T1000 (cell line): Measurements from ENCODE around the gene IPO5.
A peak's percentile ranks its signal among the peaks of the same experiment; 100 is the strongest.

Source experiments
- DNase-seq: peaks from one replicate; lab custom pipeline; 2025; ENCODE audit warnings: mixed read lengths; lab: John Stamatoyannopoulos, UW

The IPO5 gene

DNA sequence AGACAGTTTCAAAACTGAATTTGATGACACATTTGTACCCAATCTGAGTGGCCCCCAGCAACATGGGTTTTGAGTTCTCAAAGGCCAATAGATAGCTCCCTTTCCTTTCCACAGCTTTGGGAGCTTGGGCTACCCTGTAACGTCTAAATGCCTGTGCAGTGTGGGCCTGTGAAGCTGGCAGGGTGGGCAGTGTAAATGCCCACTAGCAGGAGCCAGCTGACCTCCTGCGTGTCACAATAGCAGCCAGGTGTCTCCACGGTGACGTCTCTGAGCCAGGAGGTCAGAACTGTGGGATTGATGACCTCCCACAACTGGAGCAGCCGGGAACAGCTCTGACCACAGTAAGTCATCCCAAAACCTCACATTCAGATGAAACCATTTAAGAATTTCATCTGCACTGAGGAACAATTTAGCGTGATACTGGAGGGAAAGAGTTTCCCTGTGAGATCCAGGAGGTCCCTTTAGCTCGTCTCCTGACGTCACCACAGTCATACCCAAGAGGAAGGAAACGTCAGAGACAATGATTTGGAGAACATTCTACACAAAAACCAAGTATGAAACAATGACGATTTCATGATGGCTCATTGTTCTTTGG is at the start of gene IPO5:
Gene IPO5, plus strand, starts transcription at position 300 of the 595 bp plus-strand sequence. CDS start 23,022 bp downstream, outside the sequence.
- no peak for DNase-seq

DNA sequence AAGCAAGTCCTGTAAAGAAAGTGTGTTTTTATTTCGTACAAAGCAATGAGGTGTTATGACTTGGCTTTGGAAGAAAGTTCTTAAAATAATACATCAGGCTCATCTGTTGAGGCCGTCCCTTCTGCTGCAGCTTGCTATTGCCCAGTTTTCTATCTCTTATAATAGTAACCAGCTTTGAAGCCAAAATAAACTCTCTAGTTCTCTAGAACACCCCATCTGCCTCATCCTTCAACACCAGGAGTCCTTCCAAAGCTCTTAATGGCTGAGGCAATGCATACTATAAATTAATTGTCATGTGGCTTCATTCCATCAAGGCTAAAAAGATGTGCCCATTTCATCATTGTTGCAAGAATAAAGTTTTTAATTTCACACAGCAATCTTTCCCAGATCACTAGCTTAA is 49.4 kb upstream of the IPO5 start:
- no peak for DNase-seq

DNA sequence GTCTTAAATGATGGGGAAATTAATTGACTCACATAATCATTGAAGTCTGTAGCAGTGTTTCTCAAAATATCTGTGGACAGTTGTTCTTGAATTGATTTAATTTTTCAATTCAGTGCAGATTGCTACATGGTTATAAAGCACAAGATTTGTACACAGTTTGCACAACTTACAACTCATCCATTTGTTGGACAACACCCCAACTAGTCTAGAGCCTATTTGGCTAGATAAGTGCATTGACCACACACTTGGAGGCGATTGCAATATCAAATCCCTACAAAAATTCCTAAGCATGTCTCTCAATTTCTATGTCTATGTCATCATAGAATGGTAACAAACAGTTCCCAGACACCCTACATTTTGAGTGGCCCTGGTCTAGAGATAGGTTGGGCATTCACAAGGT is 48.0 kb upstream of the IPO5 start:
- DNase-seq = no peak

DNA sequence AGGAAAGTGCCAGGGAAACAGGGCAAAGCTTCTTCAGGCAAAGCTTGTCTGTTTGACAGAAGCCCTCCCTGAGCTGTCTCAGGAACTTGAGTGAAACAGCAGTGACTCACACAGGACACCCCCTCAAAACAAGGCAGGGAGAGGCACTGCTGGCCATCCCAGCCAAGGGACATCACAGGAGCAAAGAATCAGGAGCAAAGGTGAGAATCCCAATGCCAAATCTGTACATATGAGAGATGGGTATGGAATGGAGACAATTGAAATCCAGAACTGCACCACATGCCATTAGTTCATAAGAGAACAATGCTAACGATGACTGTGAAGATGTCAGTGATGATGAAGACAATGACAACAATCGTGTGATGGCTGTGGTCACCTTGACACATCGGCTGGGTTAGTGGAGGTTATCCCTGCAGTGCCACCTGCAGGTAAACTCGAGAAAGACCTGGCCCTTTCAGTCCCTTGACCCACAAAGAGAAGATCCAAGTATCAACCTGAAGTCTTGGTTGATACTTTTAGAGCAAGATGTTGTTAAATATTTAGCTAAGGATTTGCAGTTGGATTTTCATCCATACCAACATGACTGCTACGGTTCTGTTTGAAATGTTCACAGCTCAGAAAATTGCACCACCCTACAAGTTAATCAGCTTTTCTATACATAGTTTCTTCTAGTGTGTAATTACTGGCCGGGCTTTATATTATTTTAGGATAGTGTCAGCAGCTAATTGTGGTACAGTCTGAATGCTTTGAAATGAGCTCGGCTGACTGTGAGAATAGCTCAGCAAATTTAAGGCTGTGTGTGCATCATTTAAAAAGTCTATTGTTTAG is 42.0 kb upstream of the IPO5 start:
- DNase-seq = no peak

DNA sequence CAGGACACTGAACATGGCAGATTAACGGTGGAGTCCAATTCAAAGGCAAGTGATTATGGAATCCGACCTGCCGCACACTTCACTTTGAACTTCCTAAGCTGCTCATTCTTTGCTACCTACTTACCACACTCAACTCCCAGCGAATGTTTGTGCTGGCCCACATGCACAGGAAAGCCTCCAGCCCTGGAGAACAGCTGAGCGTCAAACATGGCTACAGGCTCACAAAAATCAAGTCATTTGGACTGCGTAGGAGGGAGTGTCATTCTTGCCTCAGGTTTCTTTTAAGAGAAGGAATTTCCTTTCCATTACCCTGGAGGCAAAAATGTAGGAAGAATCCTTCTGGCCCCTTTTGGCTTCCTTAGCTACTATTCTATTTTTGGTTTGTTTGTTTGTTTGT is 41.3 kb upstream of the IPO5 start:
- no peak for DNase-seq

DNA sequence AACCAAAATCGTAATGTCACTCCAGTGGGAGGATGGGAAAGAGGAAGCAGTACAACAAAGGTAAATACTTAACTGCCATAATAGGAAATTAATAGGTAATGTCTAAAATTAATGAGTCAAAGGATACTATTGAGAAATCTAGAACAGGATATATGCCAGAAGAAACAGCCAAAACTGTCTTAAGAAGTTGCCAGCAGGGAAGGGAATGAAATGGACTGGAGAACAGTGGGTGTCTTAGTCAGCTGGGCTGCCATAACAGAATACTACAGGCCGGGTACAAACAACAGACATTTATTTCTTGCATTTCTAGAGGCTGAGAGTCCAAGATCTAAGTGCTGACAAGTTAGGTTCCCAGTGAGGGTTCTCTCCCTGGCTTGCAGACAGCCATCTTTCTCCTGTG is 40.3 kb upstream of the IPO5 start:
- DNase-seq = no peak

DNA sequence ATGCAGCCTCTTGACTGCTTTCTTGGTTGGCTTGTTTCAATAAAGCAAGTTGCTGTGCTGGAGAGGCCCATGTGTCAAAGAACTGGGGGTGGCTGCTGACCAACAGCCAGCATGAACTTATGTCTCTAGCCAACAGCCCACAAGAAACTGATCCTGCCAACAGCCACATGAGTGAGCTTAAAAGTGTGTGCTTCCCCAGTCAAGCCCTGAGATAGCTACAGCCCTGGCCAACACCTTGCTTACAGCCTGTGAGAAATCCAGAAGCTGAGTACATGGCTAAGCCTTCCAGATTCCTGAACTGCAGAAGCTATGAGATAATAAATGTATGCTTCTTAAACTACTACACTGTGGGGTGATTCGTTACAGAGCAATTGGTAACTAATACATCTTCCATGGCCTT is 38.9 kb upstream of the IPO5 start:
- DNase-seq = no peak

DNA sequence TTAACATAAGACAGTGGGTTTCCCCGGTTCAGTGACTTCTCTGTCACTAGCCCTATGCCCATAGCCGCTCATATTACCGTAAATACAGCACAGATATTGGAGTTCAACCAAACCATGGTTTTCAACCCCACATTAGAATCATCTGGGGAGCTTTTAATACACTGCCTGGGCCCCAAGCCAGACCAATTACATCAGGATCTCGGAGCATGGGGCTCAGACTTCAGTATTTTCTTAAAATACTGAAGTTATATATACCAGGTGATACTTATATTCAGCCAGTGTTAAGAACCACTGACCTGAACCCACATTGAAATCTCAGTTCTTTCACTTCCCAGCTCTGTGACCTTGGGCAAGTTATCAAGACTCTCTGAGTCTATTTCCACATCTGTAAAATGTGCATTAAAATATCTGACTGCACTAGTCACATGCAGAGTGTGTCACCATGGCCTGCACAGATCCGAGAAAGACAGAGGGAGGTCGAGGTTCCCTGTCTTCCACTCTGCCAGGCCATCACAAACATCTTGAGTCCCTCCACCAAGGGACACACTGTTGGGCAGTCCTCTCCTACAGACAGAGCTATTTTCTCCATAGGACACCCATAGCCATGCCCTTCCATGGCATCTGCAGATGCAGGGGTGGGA is 32.2 kb upstream of the IPO5 start:
- DNase-seq = no peak

DNA sequence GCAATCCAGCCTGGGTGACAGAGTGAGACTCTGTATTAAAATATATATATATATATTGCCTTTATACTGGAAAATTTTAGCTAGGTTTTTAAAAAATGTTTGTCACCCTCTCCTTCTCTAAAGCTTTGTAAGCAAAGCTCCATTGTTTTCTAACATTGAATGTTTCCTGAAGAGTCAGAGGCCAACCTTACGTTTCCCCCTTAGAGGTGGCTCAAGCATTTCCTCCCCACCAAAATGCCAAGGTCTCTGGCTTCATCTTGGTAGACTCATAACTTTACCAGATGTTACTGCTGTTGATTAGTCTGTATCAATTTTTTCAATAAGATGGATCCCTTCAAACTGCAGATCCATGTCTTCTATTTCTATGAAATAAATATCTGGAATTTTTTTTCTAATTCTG is 25.2 kb upstream of the IPO5 start:
- no peak for DNase-seq

DNA sequence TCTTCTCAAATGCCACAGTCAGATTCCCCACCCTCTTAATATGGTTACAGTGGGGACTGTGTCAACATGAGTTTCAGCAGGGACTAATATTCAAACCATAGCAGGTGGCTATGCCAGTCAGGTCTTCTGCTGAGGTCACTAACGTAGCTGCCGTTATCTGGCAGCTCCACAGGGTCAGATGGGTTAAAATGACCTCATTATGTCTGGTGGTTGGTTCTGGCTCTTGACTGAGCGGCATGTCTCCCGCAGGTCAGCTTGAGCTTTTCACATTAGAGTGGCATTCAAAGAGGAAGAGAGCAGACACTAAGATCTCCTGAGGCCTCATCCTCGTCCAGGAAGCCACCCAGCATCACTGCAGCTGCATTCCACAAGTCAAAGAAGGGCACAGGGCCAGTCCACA is 21.4 kb upstream of the IPO5 start:
- no peak for DNase-seq

DNA sequence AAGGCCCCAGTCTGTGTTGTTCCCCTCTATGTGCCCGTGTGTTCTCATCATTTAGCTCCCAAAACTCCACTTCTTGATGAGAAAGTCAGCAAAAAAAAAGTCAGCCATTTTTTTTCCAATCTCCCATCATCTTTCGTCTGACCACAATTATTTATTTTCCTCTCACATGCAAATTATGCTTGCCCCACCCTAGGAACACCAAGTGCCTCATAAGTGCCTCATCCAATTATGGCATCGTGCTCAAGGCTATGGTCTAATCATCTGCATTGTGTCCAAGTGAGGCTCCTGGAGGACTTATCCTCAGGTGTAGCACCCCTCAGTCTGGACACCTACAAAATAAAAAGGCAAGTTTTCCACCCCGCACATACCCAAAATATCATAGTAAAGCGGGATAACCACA is 20.8 kb upstream of the IPO5 start:
- DNase-seq = no peak

DNA sequence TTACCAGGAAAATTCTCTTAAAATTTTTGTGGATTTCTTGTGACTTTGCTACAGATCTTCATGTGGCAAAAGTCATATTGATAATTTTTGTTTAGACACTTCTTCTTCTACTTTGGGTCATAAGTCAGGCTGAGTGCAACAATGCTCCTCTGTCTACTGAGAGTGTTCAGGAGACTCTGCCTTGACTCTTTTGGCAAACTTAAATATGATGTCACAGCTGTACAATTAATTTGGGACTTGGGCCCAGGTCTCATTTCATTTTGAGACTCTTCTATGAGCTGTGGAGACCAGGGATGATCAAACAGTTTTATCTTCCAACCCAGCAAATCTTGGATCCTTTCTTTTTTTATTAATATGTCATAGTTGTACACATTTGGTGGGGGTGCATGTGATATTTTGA is 19.7 kb upstream of the IPO5 start:
- no peak for DNase-seq

DNA sequence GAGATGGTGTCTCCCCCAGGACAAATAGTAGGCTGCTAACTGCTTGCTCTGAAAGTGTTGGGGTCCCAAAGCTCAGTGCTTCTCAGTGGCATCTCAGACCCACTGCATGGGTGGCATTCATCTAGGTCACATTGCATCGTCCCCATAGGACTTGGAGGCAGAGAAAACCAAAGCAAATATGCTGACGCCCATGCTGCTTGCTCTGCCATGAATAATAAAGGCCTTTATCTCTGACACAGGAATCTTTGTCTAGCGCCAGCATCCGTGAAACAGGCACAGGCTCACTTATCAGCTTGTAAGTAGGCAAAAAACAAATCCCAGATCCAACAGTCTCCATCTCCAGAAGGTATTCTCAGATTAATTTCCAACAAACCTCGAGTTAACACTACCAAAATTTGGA is 18.9 kb upstream of the IPO5 start:
- no peak for DNase-seq

DNA sequence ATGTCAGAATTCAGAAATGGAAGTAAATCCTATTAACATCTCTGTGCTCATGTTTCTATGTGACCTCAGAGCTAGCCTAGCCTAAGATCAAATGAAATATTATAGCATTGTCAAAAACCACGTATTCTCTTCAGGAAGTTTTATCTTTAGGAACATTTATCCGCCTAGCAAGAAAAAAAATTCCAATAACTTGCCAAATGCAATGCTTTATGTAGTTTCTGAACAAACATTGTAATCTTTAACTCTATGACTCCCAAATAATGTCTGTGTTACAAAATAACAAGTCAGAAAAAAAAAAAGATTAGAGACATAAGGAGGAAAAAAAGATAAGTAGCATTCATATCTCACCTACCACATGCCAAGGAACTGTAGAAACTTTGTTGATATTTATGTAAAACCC is 18.4 kb upstream of the IPO5 start:
- DNase-seq = no peak

DNA sequence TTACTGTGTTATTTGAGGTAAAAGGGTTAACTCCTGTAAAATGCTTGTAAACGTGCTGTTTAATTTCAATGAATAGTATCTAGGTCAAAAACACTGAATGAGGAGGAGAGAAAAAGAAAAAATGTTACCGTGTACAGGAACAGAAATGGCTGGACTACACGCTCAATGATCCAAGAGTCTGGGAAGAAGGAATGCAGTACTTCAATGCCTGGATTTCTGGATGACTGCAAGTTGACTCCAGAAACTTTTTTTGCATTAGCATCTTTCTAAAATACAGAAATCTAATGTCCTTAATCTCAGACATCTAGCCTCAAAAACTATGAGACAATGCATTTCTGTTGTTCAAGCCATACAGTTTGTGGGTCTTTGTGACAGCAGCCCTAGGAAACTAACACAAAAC is 17.4 kb upstream of the IPO5 start:
- DNase-seq = no peak

DNA sequence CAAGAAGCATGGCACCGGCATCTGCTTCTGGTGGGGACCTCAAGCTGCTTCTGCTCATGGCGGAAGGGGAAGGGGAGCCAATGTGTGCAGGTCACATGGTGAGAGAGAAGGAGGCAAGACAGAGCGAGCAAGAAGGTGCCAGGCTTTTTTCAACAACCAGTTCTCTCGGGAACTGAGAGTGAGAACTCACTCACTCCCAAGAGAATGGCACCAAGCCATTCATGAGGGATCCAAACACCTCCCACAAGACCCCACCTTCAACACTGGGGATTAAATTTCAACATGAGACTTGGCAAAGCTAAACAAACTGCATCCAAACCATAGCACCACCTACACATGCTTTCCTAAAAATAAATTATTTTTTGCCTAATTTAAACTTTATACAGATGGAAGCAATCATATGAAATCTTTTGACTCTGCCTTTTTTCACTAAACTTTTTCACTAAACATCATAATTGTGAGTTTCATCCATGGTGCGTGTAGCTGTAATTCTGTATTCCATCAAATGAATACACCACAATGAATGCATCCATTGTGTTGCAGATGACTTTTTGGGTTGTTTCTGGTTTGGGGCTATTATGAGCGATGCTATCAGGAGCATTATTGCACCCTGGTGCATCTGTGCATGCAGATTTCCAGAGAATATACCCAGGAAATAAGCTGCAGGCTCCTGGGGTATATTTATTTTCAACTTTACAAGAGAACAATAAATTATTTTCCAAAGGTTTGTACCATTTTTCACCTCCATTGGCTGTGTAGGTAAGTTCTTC is 14.6 kb upstream of the IPO5 start:
- no peak for DNase-seq

DNA sequence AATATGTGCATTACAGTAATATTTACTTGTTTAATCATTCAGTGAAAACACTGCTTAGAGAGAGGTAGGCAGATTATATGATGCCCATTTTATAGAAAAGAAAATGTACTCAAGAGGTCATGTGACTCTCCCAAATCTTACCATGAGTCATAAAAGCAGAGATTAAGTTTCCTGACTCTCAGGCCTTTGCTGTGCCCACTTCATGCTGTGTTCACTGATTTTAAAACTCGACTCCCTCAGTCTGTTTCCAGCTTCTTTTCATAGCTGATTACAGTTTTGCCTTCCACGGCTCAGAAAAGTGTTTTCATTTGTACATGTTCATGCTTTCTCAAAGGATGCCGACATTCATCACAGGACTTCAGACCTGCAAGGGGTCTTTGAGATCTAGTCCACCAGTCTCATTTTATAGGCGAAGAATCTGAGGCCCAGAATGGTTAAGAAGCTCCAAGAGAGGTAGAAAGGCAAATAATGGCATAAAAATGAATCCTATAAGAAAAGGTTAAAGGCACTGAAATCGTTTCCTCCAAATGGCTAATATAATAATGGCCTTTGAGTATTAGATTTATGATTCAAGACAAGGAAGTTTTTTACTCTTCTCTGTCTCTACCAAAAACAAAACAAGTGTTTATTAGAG is 9.0 kb upstream of the IPO5 start:
- no peak for DNase-seq

DNA sequence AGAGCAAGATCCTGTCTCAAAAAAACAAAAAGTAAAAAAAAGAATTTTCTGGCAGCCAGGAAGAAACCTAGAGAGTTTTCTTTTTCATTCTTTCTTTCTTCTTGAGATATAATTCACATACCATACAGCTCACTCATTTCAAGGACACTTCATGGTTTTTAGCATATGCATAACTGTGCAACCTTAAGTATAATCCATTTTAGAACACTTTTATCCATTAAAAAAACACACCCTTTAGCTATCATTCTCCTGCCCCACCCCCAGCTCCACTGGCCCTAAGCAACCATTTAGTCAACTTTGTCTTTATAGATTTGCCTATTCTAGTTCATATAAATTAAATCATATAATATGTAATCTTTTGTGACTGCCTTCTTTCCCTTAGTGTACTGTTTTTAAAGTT is 8.1 kb upstream of the IPO5 start:
- no peak for DNase-seq

DNA sequence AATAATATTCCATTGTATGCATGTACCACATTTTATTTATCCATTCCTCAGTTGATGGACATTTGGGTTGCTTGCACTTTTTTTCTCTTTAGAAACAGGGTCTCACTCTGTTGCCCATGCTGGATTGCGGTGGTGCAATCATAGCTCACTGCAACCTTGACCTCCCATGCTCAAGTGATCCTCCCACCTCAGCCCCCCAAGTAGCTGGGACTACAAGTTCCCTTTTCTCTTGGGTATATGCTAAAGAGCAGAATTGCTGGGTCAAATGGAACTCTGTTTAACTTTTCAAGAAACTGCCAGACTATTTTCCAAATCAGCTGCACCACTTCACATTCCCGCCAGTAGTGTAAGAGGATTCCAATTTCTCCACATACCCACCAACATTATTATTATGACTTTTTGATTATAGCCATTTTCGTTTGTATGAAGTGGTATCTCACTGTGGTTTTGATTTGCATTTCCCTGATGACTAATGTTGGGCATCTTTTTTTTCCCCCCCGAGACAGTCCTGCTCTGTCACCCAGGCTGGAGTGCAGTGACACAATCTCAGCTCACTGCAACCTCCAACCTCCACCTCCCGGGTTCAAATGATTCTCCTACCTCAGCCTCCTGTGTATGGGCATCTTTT is 7.6 kb upstream of the IPO5 start:
- no peak for DNase-seq

DNA sequence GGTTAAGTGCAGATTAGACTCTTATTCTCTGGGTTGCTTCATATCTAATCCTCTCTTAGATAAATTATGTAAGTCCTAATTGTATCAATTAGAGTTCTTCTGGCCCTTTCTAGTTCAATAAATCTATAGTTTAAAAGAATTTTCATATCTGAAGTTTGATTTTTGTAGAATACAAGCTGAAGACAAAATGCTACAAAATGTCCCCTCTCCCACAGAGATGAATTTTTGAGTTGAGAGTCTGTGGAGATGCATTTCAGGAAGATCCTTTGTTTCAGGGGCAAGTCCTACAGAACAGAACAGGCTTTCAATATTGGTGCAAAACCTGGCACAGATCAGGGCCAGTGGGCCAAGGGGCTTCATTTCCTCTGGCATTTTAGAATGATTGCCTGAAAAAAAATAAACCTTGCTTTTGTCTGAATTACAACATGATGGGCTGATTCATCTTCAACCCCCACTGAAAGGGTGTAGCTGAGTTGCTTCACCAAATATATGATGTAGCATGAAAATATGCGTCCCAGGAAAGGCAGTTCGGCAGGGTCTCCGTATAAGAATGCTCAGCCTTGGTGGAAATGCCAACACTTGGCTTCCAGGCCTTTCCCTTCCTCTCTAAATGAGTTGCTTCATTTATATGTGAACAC is 6.4 kb upstream of the IPO5 start:
- DNase-seq = peak; percentile 20

DNA sequence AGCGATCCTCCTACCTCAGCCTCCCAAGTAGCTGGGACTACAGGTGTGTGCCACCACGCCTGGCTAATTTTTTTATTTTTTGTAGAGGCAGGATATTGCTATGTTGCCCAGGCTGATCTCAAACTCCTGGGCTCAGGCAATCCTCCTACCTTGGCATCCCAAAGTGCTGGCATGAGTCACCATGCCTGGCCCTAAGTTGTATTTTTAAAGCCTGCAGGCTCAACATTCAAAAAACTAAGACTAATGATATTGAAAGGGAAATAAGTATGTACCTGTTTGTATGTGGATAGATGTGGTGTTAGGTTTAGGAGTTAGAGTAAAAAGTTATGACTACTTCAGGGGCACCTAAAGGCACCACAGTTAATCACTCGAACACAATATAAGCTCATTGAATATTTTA is 5.4 kb upstream of the IPO5 start:
- no peak for DNase-seq
